SK-N-SH (cell line): ENCODE measurements around the gene PLSCR1. TPM values are rescaled to one million over a fixed set of nuclear protein-coding genes. Genes with fewer than 3 reads are reported as not detected.

Experiments used
- CTCF ChIA-PET: fragments of 300-600, 350-600 bp; formaldehyde crosslinking; extraction: SDS; loops from one replicate; lab custom pipeline; 2021; lab: Yijun Ruan, JAX
- POLR2A ChIA-PET: fragments of 350-600 bp; sonication (Branson Sonifier 250); formaldehyde crosslinking; extraction: SDS; loops from one replicate; lab custom pipeline; 2020; ENCODE audit warnings: antibody characterized with exemption, inconsistent platforms; lab: Yijun Ruan, JAX
- DNase-seq: peaks from one replicate; pipeline ENCODE4 v3.0.0; 2012
- H2AFZ ChIP-seq: fragments of 200-600 bp; sonication (generic); 2 replicates; pipeline ENCODE4 v1.8.1; 2016; ENCODE audit warnings: antibody characterized with exemption, mild to moderate bottlenecking, low read depth
- H3F3A ChIP-seq: fragments of 200-600 bp; sonication (generic); replicated peaks from 2 replicates; pipeline ENCODE3; 2016; ENCODE audit warnings: antibody characterized with exemption, mild to moderate bottlenecking; ENCODE audit not compliant: insufficient read depth
- H3K27ac ChIP-seq, 2 experiments: fragments of 200-500 bp in 1 of 2; fragments of 200-600 bp in 1 of 2; sonication (Bioruptor generic) in 1 of 2; sonication (generic), shearing (Covaris generic) in 1 of 2; 2 replicates each; pipeline versions ENCODE4 v1.5.1 to v1.6.1; 2014 to 2016; ENCODE audit warnings: low read depth in 2 of 2, inconsistent platforms in 1 of 2, low read length in 1 of 2, mild to moderate bottlenecking in 1 of 2, mixed read lengths in 1 of 2
- H3K27me3 ChIP-seq: fragments of 200-600 bp; sonication (generic), shearing (Covaris generic); 2 replicates; pipeline ENCODE4 v1.6.1; 2016; ENCODE audit warnings: mixed run types; ENCODE audit not compliant: insufficient read depth
- H3K36me3 ChIP-seq, 2 experiments: fragments of 200-500 bp in 1 of 2; fragments of 200-600 bp in 1 of 2; sonication (Bioruptor generic) in 1 of 2; sonication (generic) in 1 of 2; replicated peaks in 1 of 2; 2 replicates each; pipeline versions ENCODE3 to v1.5.1; 2014 to 2016; ENCODE audit warnings: low read length in 1 of 2, mild to moderate bottlenecking in 1 of 2; ENCODE audit not compliant: insufficient read depth in 2 of 2, control insufficient read depth in 1 of 2
- H3K4me1 ChIP-seq, 2 experiments: fragments of 200-500 bp in 1 of 2; fragments of 200-600 bp in 1 of 2; sonication (Bioruptor generic) in 1 of 2; sonication (generic), shearing (Covaris generic) in 1 of 2; 2 replicates each; pipeline versions ENCODE4 v1.5.1 to v1.6.1; 2014 to 2016; ENCODE audit warnings: low read depth in 1 of 2, low read length in 1 of 2, mixed run types in 1 of 2; ENCODE audit not compliant: insufficient read depth in 2 of 2, control insufficient read depth in 1 of 2
- H3K4me2 ChIP-seq: fragments of 200-600 bp; sonication (generic), shearing (Covaris generic); 2 replicates; pipeline ENCODE4 v1.6.1; 2017; ENCODE audit warnings: mixed run types
- H3K4me3 ChIP-seq, 2 experiments: fragments of 200-500 bp in 1 of 2; fragments of 200-600 bp in 1 of 2; sonication (Bioruptor generic) in 1 of 2; sonication (generic), shearing (Covaris generic) in 1 of 2; 2 replicates each; pipeline versions ENCODE4 v1.5.1 to v1.8.1; 2014 to 2016; ENCODE audit warnings: low read depth in 2 of 2, inconsistent platforms in 1 of 2, low read length in 1 of 2, mild to moderate bottlenecking in 1 of 2, mixed read lengths in 1 of 2, moderate library complexity in 1 of 2
- H3K79me2 ChIP-seq: fragments of 200-600 bp; sonication (generic); 2 replicates; pipeline ENCODE4 v1.8.1; 2017; ENCODE audit warnings: mild to moderate bottlenecking; ENCODE audit not compliant: insufficient read depth
- H3K9ac ChIP-seq: fragments of 200-600 bp; sonication (generic); 2 replicates; pipeline ENCODE4 v1.6.1; 2017; ENCODE audit warnings: mixed run types
- H3K9me2 ChIP-seq: fragments of 200-600 bp; sonication (generic); 2 replicates; pipeline ENCODE4 v1.6.1; 2017; ENCODE audit warnings: mixed run types
- H3K9me3 ChIP-seq: fragments of 200-600 bp; sonication (generic); 2 replicates; pipeline ENCODE4 v1.6.1; 2017; ENCODE audit warnings: mixed run types, mild to moderate bottlenecking, moderate library complexity
- H4K20me1 ChIP-seq: fragments of 200-600 bp; sonication (generic); 2 replicates; pipeline ENCODE4 v1.6.1; 2017; ENCODE audit warnings: mild to moderate bottlenecking, mixed run types; ENCODE audit not compliant: insufficient read depth
- EP300 ChIP-seq, 2 experiments: IDR thresholded peaks; 2 replicates each; pipeline versions ENCODE4 v1.4.0 to v1.6.1; 2012; ENCODE audit warnings: borderline replicate concordance in 1 of 2, low read depth in 1 of 2, low read length in 1 of 2
- EZH2phosphoT487 ChIP-seq: fragments of 200-600 bp; sonication (generic); IDR thresholded peaks from 2 replicates; pipeline ENCODE4 v1.6.1; 2017; ENCODE audit warnings: low read depth, mixed run types, mild to moderate bottlenecking, antibody characterized with exemption, moderate library complexity, borderline replicate concordance
- FOXM1 ChIP-seq: IDR thresholded peaks from 2 replicates; pipeline ENCODE4 v1.4.0; 2012; ENCODE audit warnings: low read depth, mild to moderate bottlenecking
- GABPA ChIP-seq: IDR thresholded peaks from 2 replicates; pipeline ENCODE4 v1.4.0; 2012; ENCODE audit warnings: low read depth, mild to moderate bottlenecking
- IRF3 ChIP-seq: fragments of 150-350 bp; IDR thresholded peaks from 2 replicates; pipeline ENCODE4 v1.6.1; 2016; ENCODE audit warnings: mild to moderate bottlenecking, low read depth, low read length
- MEF2A ChIP-seq: IDR thresholded peaks from 2 replicates; pipeline ENCODE4 v1.4.0; 2012; ENCODE audit warnings: low read depth, borderline replicate concordance
- NFIC ChIP-seq: IDR thresholded peaks from 2 replicates; pipeline ENCODE4 v1.4.0; 2012; ENCODE audit warnings: borderline replicate concordance
- RCOR1 ChIP-seq: fragments of 150-350 bp; IDR thresholded peaks from 2 replicates; pipeline ENCODE4 v1.6.1; 2017; ENCODE audit warnings: antibody characterized with exemption, low read length
- RXRA ChIP-seq: IDR thresholded peaks from 2 replicates; pipeline ENCODE4 v1.4.0; 2012; ENCODE audit warnings: low read depth, mild to moderate bottlenecking, borderline replicate concordance
- SIN3A ChIP-seq: IDR thresholded peaks from 2 replicates; pipeline ENCODE4 v1.6.1; 2012; ENCODE audit warnings: low read depth, mild to moderate bottlenecking, low read length, moderate library complexity, borderline replicate concordance
- SMC3 ChIP-seq: IDR thresholded peaks from 2 replicates; pipeline ENCODE4 v1.6.1; 2012; ENCODE audit warnings: low read depth, low read length, improper control_type of control experiment
- YY1 ChIP-seq: IDR thresholded peaks from 2 replicates; pipeline ENCODE4 v1.4.0; 2012; ENCODE audit warnings: low read depth, mild to moderate bottlenecking
- WGBS: methylation state at CpG from one replicate; pipeline ENCODE4 v1.1.6; 2017; ENCODE audit warnings: low lambda C conversion rate; 5-methylcytosine and 5-hydroxymethylcytosine counted together
- polyA plus RNA-seq, 3 experiments: library from polyadenylated mRNA; depleted of rRNA; stranded (reverse); fragments of >200 nt; gene quantifications; 2 replicates each; pipeline ENCODE4 v1.2.3, GENCODE V29; 2012
- TF ChIP-seq, protein P1 (sequence below): fragments of 200-600 bp; sonication (generic); IDR thresholded peaks from 2 replicates; pipeline ENCODE4 v1.6.1; 2017; ENCODE audit warnings: antibody characterized with exemption, mild to moderate bottlenecking, moderate library complexity
- TF ChIP-seq, protein P2 (sequence below): IDR thresholded peaks from 2 replicates; pipeline ENCODE4 v1.6.1; 2012; ENCODE audit warnings: mild to moderate bottlenecking, low read depth, low read length, moderate library complexity
- TF ChIP-seq, protein P3 (sequence below): IDR thresholded peaks from 2 replicates; pipeline ENCODE4 v1.4.0; 2012; ENCODE audit warnings: low read depth, borderline replicate concordance
- TF ChIP-seq, protein P4 (sequence below): fragments of 150-350 bp; IDR thresholded peaks from 2 replicates; pipeline ENCODE4 v1.6.1; 2017; ENCODE audit warnings: antibody characterized with exemption, low read length, low read depth, borderline replicate concordance

PLSCR1 gene
- polyA plus RNA-seq, 1 of the 3 experiments (the other 2 are of a cell fraction) = 10.9 TPM

GRCh38 chr3:146559388-146559787 lies 15.0 kb upstream of the PLSCR1 start:
- H3K9me2 ChIP-seq = no peaks in the 10 kb centered on the region
- no peaks in the 10 kb centered on the region for H3K36me3 ChIP-seq
- no peaks in the 10 kb centered on the region for H3K79me2 ChIP-seq
- WGBS = 7% methylated on average over 3 of the region's 3 CpGs
- H3K4me2 ChIP-seq = no peak overlapping the region
- H3K27me3 ChIP-seq = no peaks in the 10 kb centered on the region; the same call in 1 of the 2 replicates
- no peaks in the 10 kb centered on the region for H3K4me1 ChIP-seq
- TF ChIP-seq MEF2A = no peak
- TF ChIP-seq RXRA = no peak
- no peak for TF ChIP-seq NFIC
- no peak for TF ChIP-seq FOXM1
- TF ChIP-seq, protein P1, sequence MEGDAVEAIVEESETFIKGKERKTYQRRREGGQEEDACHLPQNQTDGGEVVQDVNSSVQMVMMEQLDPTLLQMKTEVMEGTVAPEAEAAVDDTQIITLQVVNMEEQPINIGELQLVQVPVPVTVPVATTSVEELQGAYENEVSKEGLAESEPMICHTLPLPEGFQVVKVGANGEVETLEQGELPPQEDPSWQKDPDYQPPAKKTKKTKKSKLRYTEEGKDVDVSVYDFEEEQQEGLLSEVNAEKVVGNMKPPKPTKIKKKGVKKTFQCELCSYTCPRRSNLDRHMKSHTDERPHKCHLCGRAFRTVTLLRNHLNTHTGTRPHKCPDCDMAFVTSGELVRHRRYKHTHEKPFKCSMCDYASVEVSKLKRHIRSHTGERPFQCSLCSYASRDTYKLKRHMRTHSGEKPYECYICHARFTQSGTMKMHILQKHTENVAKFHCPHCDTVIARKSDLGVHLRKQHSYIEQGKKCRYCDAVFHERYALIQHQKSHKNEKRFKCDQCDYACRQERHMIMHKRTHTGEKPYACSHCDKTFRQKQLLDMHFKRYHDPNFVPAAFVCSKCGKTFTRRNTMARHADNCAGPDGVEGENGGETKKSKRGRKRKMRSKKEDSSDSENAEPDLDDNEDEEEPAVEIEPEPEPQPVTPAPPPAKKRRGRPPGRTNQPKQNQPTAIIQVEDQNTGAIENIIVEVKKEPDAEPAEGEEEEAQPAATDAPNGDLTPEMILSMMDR = no peak
- TF ChIP-seq, protein P2, sequence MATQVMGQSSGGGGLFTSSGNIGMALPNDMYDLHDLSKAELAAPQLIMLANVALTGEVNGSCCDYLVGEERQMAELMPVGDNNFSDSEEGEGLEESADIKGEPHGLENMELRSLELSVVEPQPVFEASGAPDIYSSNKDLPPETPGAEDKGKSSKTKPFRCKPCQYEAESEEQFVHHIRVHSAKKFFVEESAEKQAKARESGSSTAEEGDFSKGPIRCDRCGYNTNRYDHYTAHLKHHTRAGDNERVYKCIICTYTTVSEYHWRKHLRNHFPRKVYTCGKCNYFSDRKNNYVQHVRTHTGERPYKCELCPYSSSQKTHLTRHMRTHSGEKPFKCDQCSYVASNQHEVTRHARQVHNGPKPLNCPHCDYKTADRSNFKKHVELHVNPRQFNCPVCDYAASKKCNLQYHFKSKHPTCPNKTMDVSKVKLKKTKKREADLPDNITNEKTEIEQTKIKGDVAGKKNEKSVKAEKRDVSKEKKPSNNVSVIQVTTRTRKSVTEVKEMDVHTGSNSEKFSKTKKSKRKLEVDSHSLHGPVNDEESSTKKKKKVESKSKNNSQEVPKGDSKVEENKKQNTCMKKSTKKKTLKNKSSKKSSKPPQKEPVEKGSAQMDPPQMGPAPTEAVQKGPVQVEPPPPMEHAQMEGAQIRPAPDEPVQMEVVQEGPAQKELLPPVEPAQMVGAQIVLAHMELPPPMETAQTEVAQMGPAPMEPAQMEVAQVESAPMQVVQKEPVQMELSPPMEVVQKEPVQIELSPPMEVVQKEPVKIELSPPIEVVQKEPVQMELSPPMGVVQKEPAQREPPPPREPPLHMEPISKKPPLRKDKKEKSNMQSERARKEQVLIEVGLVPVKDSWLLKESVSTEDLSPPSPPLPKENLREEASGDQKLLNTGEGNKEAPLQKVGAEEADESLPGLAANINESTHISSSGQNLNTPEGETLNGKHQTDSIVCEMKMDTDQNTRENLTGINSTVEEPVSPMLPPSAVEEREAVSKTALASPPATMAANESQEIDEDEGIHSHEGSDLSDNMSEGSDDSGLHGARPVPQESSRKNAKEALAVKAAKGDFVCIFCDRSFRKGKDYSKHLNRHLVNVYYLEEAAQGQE = no peak
- TF ChIP-seq GABPA = no peak
- TF ChIP-seq, protein P3, sequence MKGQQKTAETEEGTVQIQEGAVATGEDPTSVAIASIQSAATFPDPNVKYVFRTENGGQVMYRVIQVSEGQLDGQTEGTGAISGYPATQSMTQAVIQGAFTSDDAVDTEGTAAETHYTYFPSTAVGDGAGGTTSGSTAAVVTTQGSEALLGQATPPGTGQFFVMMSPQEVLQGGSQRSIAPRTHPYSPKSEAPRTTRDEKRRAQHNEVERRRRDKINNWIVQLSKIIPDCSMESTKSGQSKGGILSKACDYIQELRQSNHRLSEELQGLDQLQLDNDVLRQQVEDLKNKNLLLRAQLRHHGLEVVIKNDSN = no peak
- TF ChIP-seq RCOR1 = no peak
- no peak for TF ChIP-seq SMC3
- no peak for TF ChIP-seq EZH2phosphoT487
- no peak for TF ChIP-seq IRF3
- no peak for TF ChIP-seq SIN3A
- TF ChIP-seq, protein P4, sequence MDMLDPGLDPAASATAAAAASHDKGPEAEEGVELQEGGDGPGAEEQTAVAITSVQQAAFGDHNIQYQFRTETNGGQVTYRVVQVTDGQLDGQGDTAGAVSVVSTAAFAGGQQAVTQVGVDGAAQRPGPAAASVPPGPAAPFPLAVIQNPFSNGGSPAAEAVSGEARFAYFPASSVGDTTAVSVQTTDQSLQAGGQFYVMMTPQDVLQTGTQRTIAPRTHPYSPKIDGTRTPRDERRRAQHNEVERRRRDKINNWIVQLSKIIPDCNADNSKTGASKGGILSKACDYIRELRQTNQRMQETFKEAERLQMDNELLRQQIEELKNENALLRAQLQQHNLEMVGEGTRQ = no peak
- TF ChIP-seq EP300 (IDR thresholded peaks at IDR 0.05; ENCODE audit: borderline replicate concordance in 1 of 2, low read depth in 1 of 2, low read length in 1 of 2) = no peak
- no peak for TF ChIP-seq YY1
- no peaks in the 10 kb centered on the region for H4K20me1 ChIP-seq
- CTCF ChIA-PET = no interaction called here
- H3K27ac ChIP-seq = no peak overlapping the region
- H3K9ac ChIP-seq = no peak overlapping the region
- no peak overlapping the region for H2AFZ ChIP-seq
- no peaks in the 10 kb centered on the region for H3K9me3 ChIP-seq
- H3K4me3 ChIP-seq = no peak overlapping the region
- no peaks in the 10 kb centered on the region for H3F3A ChIP-seq
- POLR2A ChIA-PET = no interaction called here
- DNase-seq = no peak
